Bone marrow (tissue), 2 donors: Measurements from ENCODE around the gene PLSCR4.
"Not testable (repeated sequence)": the region's sequence is repeated elsewhere in the genome, so short reads cannot be mapped to it uniquely, and the experiment has no call there.

Experiments
- DNase-seq, 2 donors: peaks; one replicate each; lab custom pipeline; 2025; lab: John Stamatoyannopoulos, UW

PLSCR4 gene

GRCh38 chr3:146250449-146251382, at the start of gene PLSCR4:
PLSCR4 (minus strand) TSS chr3:146251105; CDS start chr3:146222071, 29,034 bp downstream.
- no peak for DNase-seq

GRCh38 chr3:146293401-146293800, 42.5 kb upstream of the PLSCR4 start:
- DNase-seq, result not testable (repeated sequence)

DNA sequence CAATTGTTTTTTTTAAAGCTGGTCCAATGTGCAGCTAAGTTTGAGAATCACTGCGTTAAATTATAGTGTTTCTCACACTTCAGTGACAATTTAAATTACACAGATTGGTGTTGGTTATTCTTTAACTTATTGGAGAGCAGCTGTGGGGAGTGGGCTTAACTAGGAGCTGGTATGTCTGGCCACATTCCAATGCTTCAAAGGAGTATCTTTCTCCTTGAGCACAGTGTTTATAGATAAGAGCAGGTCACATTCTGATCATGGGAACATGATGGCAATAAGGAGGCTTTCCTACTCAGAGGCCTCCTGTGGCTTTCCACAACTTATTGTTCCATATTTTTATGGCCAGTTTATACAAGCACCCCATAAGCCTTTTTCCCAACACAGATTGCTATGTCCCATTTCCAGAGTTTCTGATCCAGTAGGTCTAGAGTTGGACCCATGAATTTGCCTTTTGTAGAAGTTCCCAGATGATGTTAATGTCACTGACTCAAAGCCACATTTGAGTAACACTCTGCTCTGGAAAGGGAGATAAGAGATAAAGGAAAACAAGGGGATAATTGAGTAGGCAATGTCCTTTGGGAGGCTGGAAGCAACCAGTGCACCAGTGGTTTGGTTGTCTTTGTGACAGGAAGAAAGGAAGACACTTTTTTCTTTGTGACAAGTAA, 33.0 kb upstream of the PLSCR4 start:
- no peak for DNase-seq

GRCh38 chr3:146280864-146281263, 30.0 kb upstream of the PLSCR4 start:
- DNase-seq, result no peak

DNA sequence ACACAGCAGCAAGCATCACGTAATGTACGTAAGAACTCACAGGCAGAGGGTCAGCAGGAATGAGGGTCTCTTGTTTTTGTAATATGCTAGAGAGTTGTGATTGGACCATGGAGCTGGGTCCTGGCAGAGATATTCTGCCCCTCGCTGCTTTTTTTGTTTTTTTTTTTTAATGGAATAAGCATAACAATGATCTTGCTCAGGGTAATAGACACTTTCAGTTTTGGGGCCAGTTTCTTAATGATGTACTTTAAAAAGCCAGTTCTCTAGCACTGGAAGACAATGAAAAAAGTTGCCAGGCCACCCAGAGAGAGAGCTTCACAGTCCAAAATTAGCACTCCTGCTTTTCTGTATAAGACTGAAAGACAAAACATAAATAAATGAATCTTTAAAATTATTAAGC, 29.0 kb upstream of the PLSCR4 start:
- DNase-seq, result no peak

GRCh38 chr3:146279013-146279412, 28.1 kb upstream of the PLSCR4 start:
- no peak for DNase-seq

- DNase-seq, result no peak
Measured at GRCh38 chr3:146277953-146278631, 27.2 kb upstream of the PLSCR4 start.

GRCh38 chr3:146275476-146275875, 24.6 kb upstream of the PLSCR4 start:
- DNase-seq, result no peak

DNA sequence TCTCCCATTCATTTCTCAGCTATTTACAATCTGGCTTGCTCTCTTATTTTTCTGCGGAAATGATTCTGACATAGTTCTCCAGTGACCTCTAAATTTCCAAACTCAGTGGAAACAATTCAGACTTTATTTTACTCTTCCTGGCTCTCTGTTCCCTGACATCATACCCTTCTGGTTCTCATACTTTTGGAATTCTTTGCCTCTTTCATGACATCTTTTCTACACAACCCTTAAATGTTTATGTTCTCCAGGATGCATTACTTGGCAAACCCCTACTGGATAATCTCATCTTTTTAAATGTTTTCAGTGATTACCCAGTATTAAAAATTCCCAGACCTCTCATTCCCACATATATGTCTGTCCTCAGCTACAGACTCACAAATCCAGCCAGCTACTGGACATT, 23.9 kb upstream of the PLSCR4 start:
- DNase-seq, result no peak

DNA sequence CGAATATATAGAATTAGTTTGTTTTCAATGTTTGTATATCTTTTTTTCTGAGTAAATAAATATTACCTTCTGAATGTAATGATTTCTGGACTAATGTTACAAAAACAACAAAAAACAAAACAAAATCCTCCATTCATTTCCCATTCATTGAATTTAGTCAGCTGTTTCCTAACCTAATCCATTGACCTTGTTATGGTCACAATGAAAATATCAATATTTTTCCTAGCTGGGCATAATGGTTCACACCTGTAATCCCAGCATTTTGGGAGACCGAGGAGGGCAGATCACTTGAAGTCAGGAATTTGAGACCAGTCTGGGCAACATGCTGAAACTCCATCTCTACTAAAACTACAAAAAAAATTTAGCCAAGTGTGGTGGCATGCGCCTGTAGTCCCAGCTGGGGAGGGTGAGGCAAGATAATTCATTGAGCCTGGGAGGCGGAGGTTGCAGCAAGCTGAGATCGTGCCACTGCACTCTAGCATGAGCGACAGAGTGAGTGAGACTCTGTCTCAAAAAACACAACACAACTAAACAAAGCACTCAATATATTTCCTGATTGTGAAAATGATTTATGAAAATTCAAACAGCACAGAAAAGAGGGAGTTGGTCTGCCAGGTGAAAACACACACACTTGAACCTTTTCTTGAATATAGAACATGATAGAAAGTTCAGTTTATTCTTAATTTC, 23.0 kb upstream of the PLSCR4 start:
- no peak for DNase-seq

DNA sequence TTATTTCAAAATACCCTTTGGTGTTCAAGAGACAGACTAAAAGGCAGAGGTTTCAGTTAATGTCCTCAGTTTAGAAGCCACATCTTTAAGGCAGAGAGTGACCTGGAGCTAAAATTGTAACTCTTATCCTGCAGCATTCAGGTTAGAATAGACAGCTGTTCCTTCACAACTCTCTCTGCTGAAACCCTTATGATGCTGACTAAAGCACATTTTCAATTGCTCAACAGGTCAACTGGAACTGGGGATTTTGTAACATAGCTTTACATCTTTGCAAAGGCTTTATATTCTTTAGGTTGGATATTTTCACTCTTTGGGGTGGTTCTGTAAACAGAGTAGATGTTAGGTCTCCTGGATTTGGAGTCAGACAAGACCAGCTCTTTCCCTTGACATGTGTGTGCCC, 20.3 kb upstream of the PLSCR4 start:
- no peak for DNase-seq

GRCh38 chr3:146269271-146269670, 18.4 kb upstream of the PLSCR4 start:
- DNase-seq, result no peak

DNA sequence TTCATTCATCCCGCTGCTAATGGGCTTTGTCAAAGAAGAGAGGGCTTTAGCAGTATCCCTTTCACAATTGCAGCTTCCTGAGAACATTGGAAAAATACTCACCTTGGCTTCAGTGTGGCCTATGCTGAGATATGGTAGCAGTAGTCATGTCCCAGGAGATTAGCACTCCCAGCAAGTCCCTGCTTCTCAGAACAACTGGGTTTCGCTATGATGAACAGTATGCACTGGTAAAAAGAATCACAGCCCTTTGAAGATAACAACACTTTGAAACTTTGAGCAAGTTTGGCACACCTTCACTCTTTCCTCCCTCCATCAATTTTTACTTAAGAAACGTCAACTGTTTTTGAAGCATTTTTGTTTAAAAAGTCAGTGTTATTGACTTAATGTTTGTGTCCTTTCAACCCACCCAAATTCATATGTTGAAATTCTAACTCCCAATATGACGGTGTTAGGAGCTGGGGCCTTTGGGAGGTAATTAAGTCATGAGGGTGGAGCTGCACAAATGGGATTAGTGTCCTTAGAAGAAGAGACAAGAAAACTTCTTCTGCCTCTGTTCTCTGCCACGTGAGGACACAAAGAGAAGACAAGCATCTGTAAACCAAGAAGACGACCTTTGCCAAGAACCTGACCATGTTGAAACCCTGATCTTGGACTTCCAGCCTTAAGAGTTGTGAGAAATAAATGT, 17.8 kb upstream of the PLSCR4 start:
- no peak for DNase-seq

GRCh38 chr3:146265720-146266119, 14.8 kb upstream of the PLSCR4 start:
- DNase-seq, result no peak

- no peak for DNase-seq
Measured at GRCh38 chr3:146262371-146263110, 11.6 kb upstream of the PLSCR4 start.

DNA sequence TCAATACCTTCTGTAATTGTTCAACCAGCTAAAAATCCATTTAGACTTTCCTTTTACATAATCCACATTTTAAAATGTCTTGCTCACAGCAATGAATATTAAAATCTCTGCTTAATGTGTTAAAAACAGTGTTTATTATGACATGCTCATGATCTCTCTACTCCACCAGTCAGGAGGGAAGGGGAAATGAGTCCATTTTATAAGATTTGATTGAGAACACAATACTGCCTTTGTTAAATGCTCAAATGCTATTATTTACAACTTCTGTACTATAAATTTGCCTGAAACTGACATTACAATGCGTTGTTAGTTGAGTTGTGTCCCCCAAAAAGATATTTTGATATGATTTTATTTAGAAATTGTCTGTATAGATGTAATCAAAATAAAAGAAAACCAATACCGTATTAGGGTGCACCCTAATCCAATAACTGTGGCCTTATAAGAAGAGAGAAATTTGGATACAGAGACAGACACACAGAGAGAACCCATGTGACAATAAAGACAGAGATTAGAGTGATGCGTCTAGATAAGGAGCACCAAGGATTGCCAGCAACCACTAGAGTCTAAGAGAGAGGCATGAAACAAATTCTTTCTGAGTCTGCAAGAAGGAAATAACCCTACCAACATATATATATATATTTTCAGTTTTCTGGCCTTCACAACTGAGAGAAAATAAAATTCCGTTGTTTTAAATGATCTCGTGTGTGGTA, 9.1 kb upstream of the PLSCR4 start:
- DNase-seq, result no peak

GRCh38 chr3:146256851-146257486, 6.1 kb upstream of the PLSCR4 start:
- no peak for DNase-seq

- not testable (repeated sequence) for DNase-seq
Measured at GRCh38 chr3:146252445-146252844, 1.5 kb upstream of the PLSCR4 start.

DNA sequence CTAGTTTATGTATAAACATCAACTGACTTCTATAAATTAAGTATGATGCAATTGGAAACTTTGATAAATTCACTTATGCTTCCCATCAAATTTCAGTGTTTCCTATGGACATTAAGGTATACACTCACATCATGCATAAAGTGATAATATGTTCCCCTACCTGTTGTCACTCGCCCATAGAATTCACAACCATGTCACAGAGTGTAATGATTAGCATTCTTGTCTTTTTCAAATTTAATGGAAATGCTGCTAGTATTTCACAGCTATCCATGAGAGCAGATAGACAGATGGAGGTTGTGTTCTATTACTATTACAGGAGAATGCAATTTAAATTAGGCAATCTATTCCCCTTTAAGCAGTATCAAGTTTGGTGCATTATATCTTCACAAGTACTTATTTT, 984 bp downstream of the PLSCR4 start:
- no peak for DNase-seq

- no peak for DNase-seq
Measured at GRCh38 chr3:146247911-146248310, 3.0 kb downstream of the PLSCR4 start.
